Psoas muscle (tissue), 7 donors: ENCODE results near the gene MARCHF3. TPM values are rescaled to one million over a fixed set of nuclear protein-coding genes. Genes with fewer than 3 reads are reported as not detected.

Experiments used
- polyA plus RNA-seq, 3 donors: library from polyadenylated mRNA; stranded (reverse); fragments of 200-250 nt; gene quantifications; one replicate each; pipeline ENCODE4 v1.2.3, GENCODE V29; 2013
- total RNA-seq, 4 donors: library from RNA; stranded (reverse); fragmentation: NEBNext Ultra II Directional in 2 of 4; extraction: Animal tissue kit (Norgen Biotek cat#: 25700) in 2 of 4; gene quantifications; one replicate each; pipeline versions ENCODE4 v1.2.1 to v1.2.4, GENCODE V29; 2021 to 2023
- donor health status: healthy with polysubstance abuse.
- donor health status: DM: no; HTN: no; CAD: no; lungs with moderate emphysema.
- donor health status: Bipolar disorder and iron deficiency.
- donor health status: healthy.
- donor health status: DM: no; HTN: no; CAD: no.
- donor health status: DM: no; HTN: no; CAD: no.
- donor health status: DM: yes; HTN: yes; CAD: no.

The MARCHF3 gene
- total and polyA plus RNA-seq, 7 donors: 6.0 to 22.0 (median 12.0) TPM

Other genes starting within 250 kb of the MARCHF3 start
- 1 to 10 TPM; 5.3 to 7.6 (median 7.0) TPM for gene C5orf63, start 42.9 kb upstream of the MARCHF3 start, total RNA-seq
- 1 to 10 TPM; 2.4 to 6.4 (median 5.8) TPM for gene C5orf63, start 42.9 kb upstream of the MARCHF3 start, polyA plus RNA-seq